Psoas muscle (tissue), 8 donors: ENCODE measurements around the gene KLF15. TPM values are rescaled to one million over a fixed set of nuclear protein-coding genes. Genes with fewer than 3 reads are reported as not detected.

Source experiments
- ATAC-seq, 4 donors: fragments of 200-7000 bp; cut with Tn5 transposase; one replicate each; pipeline ENCODE4 v1.9.1; 2020; ENCODE audit warnings: moderate library complexity in 3 of 4, mild to moderate bottlenecking in 2 of 4
- DNase-seq, 2 donors: peaks; one replicate each; pipeline ENCODE4 v3.0.0-alpha.2; 2020
- H3K27ac ChIP-seq: fragments of 200-600 bp; one replicate; pipeline ENCODE4 v1.8.0; 2022
- H3K27me3 ChIP-seq, 3 donors: fragments of 200-600 bp in 1 of 3; one replicate each; pipeline versions ENCODE4 v1.6.1 to v1.8.0; 2013 to 2022; ENCODE audit warnings: low read length in 2 of 3, mild to moderate bottlenecking in 2 of 3, moderate library complexity in 1 of 3; ENCODE audit not compliant: insufficient read depth in 3 of 3
- H3K36me3 ChIP-seq, 2 donors: fragments of 200-600 bp in 1 of 2; one replicate each; pipeline versions ENCODE4 v1.6.1 to v1.8.0; 2013 to 2022; ENCODE audit warnings: low read depth in 1 of 2, mild to moderate bottlenecking in 1 of 2, moderate library complexity in 1 of 2; ENCODE audit not compliant: insufficient read depth in 1 of 2
- H3K4me1 ChIP-seq: fragments of 200-600 bp; one replicate; pipeline ENCODE4 v1.8.0; 2022
- H3K4me3 ChIP-seq: fragments of 200-600 bp; one replicate; pipeline ENCODE4 v1.8.0; 2022; ENCODE audit warnings: mild to moderate bottlenecking
- H3K9me3 ChIP-seq: fragments of 200-600 bp; one replicate; pipeline ENCODE4 v1.8.0; 2022
- WGBS, 3 donors: extraction: QIAGEN DNeasy Blood & Tissue Kit; methylation state at CpG; one replicate each; pipeline versions ENCODE4 v1.1.6 to v1.1.7; 2013; 5-methylcytosine and 5-hydroxymethylcytosine counted together
- intact Hi-C, 2 donors: fragments of 100-400 bp; cut with DNase I; formaldehyde crosslinking; loops; one replicate each; pipeline versions ENCODE4 v1.11.0 to v1.14.2; 2022
- polyA plus RNA-seq, 3 donors: library from polyadenylated mRNA; stranded (reverse); fragments of 200-250 nt; gene quantifications; one replicate each; pipeline ENCODE4 v1.2.3, GENCODE V29; 2013
- total RNA-seq, 4 donors: library from RNA; stranded (reverse); fragmentation: NEBNext Ultra II Directional in 2 of 4; extraction: Animal tissue kit (Norgen Biotek cat#: 25700) in 2 of 4; gene quantifications; one replicate each; pipeline versions ENCODE4 v1.2.1 to v1.2.4, GENCODE V29; 2021 to 2023
- TF ChIP-seq, protein P1 (sequence below): fragments of 200-600 bp; IDR thresholded peaks from one replicate; pipeline ENCODE4 v1.8.0; 2022; ENCODE audit warnings: antibody characterized with exemption
- donor health status: healthy with polysubstance abuse.
- donor health status: DM: no; HTN: no; CAD: no; lungs with moderate emphysema.
- donor health status: Bipolar disorder and iron deficiency.
- donor health status: healthy.
- donor health status: DM: yes; HTN: yes; CAD: no.
- donor health status: DM: no; HTN: no; CAD: no.
- donor health status: DM: no; HTN: no; CAD: no.
- donor health status: DM: yes; HTN: yes; CAD: no.

The KLF15 gene
- total and polyA plus RNA-seq, 7 donors, result 13.2 to 77.6 (median 37.8) TPM

- DNase-seq (peak in 1 of 2 donors; percentile 35), ATAC-seq (no peak)
- intact Hi-C loops, result loop anchor here (5.0 kb wide), 1 partner anchor 109 kb away; no protein-coding TSS in a partner anchor
- Histone ChIP-seq H3K36me3 (no peaks in the 10 kb centered on the region), H3K27me3 (no peaks in the 10 kb centered on the region), H3K4me1 (peaks cover 47% of the 10 kb centered on the region), H3K27ac (peak overlapping the region; percentile 84), H3K9me3 (no peaks in the 10 kb centered on the region), H3K4me3 (no peak overlapping the region)
- TF ChIP-seq, protein P1, sequence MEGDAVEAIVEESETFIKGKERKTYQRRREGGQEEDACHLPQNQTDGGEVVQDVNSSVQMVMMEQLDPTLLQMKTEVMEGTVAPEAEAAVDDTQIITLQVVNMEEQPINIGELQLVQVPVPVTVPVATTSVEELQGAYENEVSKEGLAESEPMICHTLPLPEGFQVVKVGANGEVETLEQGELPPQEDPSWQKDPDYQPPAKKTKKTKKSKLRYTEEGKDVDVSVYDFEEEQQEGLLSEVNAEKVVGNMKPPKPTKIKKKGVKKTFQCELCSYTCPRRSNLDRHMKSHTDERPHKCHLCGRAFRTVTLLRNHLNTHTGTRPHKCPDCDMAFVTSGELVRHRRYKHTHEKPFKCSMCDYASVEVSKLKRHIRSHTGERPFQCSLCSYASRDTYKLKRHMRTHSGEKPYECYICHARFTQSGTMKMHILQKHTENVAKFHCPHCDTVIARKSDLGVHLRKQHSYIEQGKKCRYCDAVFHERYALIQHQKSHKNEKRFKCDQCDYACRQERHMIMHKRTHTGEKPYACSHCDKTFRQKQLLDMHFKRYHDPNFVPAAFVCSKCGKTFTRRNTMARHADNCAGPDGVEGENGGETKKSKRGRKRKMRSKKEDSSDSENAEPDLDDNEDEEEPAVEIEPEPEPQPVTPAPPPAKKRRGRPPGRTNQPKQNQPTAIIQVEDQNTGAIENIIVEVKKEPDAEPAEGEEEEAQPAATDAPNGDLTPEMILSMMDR, result no peak
- 89 to 97% (median 91%) methylated on average over 21 to 22 of the region's 22 CpGs for WGBS, 3 donors
Measured at GRCh38 chr3:126371096-126371705, 14.0 kb upstream of the KLF15 start.

GRCh38 chr3:126370606-126371005, 13.4 kb upstream of the KLF15 start:
- Histone ChIP-seq H3K4me1 (peaks cover 47% of the 10 kb centered on the region), H3K27ac (peak overlapping the region; percentile 84), H3K9me3 (no peaks in the 10 kb centered on the region), H3K36me3 (no peaks in the 10 kb centered on the region), H3K27me3 (no peaks in the 10 kb centered on the region), H3K4me3 (no peak overlapping the region)
- ATAC-seq, result no peak
- TF ChIP-seq, protein P1, result no peak
- whole genome bisulfite sequencing, 3 donors, result 88 to 96% (median 94%) methylated on average over 7 of the region's 7 CpGs
- DNase-seq, result peak in 1 of 2 donors; percentile 35
- intact Hi-C loops, result loop anchor here (5.0 kb wide), 1 partner anchor 108 kb away; no protein-coding TSS in a partner anchor

DNA sequence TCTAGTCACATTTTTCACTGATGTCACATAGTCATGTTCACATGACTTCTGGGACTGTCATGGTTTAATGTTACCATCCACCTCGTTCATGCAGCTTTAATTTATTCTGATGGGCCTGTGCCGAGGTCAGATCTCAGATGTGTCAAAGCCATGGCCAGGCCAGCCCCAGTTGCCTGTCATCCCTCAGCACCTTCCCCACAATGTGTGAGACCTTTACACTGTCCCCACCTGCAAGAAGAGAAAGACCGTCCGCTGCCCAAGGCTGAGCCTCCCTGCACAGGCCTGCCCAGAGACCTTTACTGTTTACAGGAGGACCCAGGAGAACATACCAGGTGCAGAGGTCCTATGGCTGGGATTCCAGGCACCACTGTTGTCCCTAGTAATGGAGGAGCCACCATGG, 12.8 kb upstream of the KLF15 start:
- DNase-seq, result peak in 1 of 2 donors; percentile 68

GRCh38 chr3:126369490-126369889, 12.3 kb upstream of the KLF15 start:
- no peak overlapping the region for H3K4me3 ChIP-seq
- no peaks in the 10 kb centered on the region for H3K36me3 ChIP-seq
- DNase-seq (peak in 1 of 2 donors; percentile 18), ATAC-seq (peak in 2 of 4 donors; percentile 4 to 13)
- H3K27ac ChIP-seq, result peak overlapping the region; percentile 84
- no peaks in the 10 kb centered on the region for H3K27me3 ChIP-seq
- no peaks in the 10 kb centered on the region for H3K9me3 ChIP-seq
- intact Hi-C loops, result no loop called here
- H3K4me1 ChIP-seq, result peaks cover 39% of the 10 kb centered on the region
- 73 to 89% (median 83%) methylated on average over 2 of the region's 2 CpGs for WGBS, 3 donors
- TF ChIP-seq, protein P1, result no peak

More for the DNA sequence above, 12.8 kb upstream of the KLF15 start:
- Histone ChIP-seq H3K36me3 (no peaks in the 10 kb centered on the region), H3K4me1 (peaks cover 43% of the 10 kb centered on the region), H3K4me3 (no peak overlapping the region), H3K9me3 (no peaks in the 10 kb centered on the region), H3K27me3 (no peaks in the 10 kb centered on the region), H3K27ac (peak overlapping the region; percentile 84)
- TF ChIP-seq, protein P1, result no peak
- intact Hi-C loops, result loop anchor here (5.0 kb wide), 1 partner anchor 108 kb away; no protein-coding TSS in a partner anchor
- ATAC-seq, result peak; percentile 71 to 80 (median 79)
- WGBS, 3 donors, result 31 to 37% (median 36%) methylated on average over 4 of the region's 4 CpGs
